IMR-90 (cell line): ENCODE measurements around the gene DCN. TPM values are rescaled to one million over a fixed set of nuclear protein-coding genes. Genes with fewer than 3 reads are reported as not detected.

Experiments
- ATAC-seq: fragments of 200-7000 bp; cut with Tn5 transposase; 2 replicates; pipeline ENCODE4 v1.9.1; 2020; ENCODE audit warnings: low read depth, mild to moderate bottlenecking, moderate library complexity
- BruUV-seq: library from RNA; stranded (reverse); fragments of 400-500 nt; replicated peaks from 2 replicates; lab custom pipeline; 2021; lab: Mats Ljungman, UMichigan
- CTCF ChIA-PET: fragments of 300-600 bp; formaldehyde crosslinking; extraction: SDS; loops from one replicate; lab custom pipeline; 2021; ENCODE audit warnings: antibody characterized with exemption; lab: Yijun Ruan, JAX
- POLR2A ChIA-PET: fragments of 300-600 bp; sonication (Branson Sonifier 250); formaldehyde crosslinking; loops from one replicate; lab custom pipeline; 2022; ENCODE audit warnings: antibody characterized with exemption; ENCODE audit not compliant: unreplicated experiment; lab: Charles Lee
- DNase-seq: peaks from one replicate; pipeline ENCODE4 v3.0.0; 2013
- H2AFZ ChIP-seq: replicated peaks from 2 replicates; pipeline ENCODE3; 2013; ENCODE audit warnings: low read length, mild to moderate bottlenecking; ENCODE audit not compliant: poor library complexity
- H2AK5ac ChIP-seq: 2 replicates; pipeline ENCODE4 v1.6.1; 2013; ENCODE audit warnings: low read depth, low read length, inconsistent platforms
- H2AK9ac ChIP-seq: replicated peaks from 2 replicates; pipeline ENCODE3; 2013; ENCODE audit warnings: mild to moderate bottlenecking, low read depth, low read length, moderate library complexity; ENCODE audit not compliant: poor library complexity
- H2BK120ac ChIP-seq: 2 replicates; pipeline ENCODE4 v1.6.1; 2013; ENCODE audit warnings: low read depth, low read length, inconsistent platforms
- H2BK15ac ChIP-seq: 3 replicates; pipeline ENCODE4 v1.6.1; 2013; ENCODE audit warnings: low read depth, low read length, inconsistent platforms
- H2BK20ac ChIP-seq: 2 replicates; pipeline ENCODE4 v1.6.1; 2013; ENCODE audit warnings: low read depth, mild to moderate bottlenecking, inconsistent platforms, low read length, moderate library complexity
- H2BK5ac ChIP-seq: 2 replicates; pipeline ENCODE4 v1.6.1; 2013; ENCODE audit warnings: mild to moderate bottlenecking, low read depth, low read length, inconsistent platforms; ENCODE audit not compliant: poor library complexity, severe bottlenecking
- H3K14ac ChIP-seq: replicated peaks from 2 replicates; pipeline ENCODE4 v1.6.1; 2013; ENCODE audit warnings: low read depth, low read length, inconsistent platforms
- H3K18ac ChIP-seq: 2 replicates; pipeline ENCODE4 v1.6.1; 2013; ENCODE audit warnings: low read depth, low read length, control low read depth
- H3K23ac ChIP-seq: 2 replicates; pipeline ENCODE4 v1.6.1; 2013; ENCODE audit warnings: low read depth, low read length, inconsistent platforms
- H3K27ac ChIP-seq: 2 replicates; pipeline ENCODE4 v1.5.1; 2013; ENCODE audit warnings: mild to moderate bottlenecking, control low read depth, low read length; ENCODE audit not compliant: insufficient read depth
- H3K27me3 ChIP-seq: 2 replicates; pipeline ENCODE4 v1.6.1; 2013; ENCODE audit warnings: low read length; ENCODE audit not compliant: control insufficient read depth, insufficient read depth
- H3K36me3 ChIP-seq: 2 replicates; pipeline ENCODE4 v1.6.1; 2013; ENCODE audit warnings: low read length, mixed read lengths; ENCODE audit not compliant: control insufficient read depth, insufficient read depth
- H3K4ac ChIP-seq: 2 replicates; pipeline ENCODE4 v1.6.1; 2013; ENCODE audit warnings: low read depth, low read length, inconsistent platforms
- H3K4me1 ChIP-seq: 2 replicates; pipeline ENCODE4 v1.6.1; 2013; ENCODE audit warnings: low read length, mixed read lengths; ENCODE audit not compliant: control insufficient read depth, insufficient read depth
- H3K4me2 ChIP-seq: 2 replicates; pipeline ENCODE4 v1.6.1; 2013; ENCODE audit warnings: low read depth, mild to moderate bottlenecking, control low read depth, low read length, moderate library complexity
- H3K4me3 ChIP-seq: 2 replicates; pipeline ENCODE4 v1.5.1; 2013; ENCODE audit warnings: low read depth, mild to moderate bottlenecking, control low read depth, low read length, moderate library complexity; ENCODE audit not compliant: insufficient read depth
- H3K56ac ChIP-seq: 2 replicates; pipeline ENCODE4 v1.6.1; 2013; ENCODE audit warnings: low read length, inconsistent platforms; ENCODE audit not compliant: insufficient read depth; ENCODE audit errors: extremely low read depth
- H3K79me1 ChIP-seq, 2 experiments: 2 replicates each; pipeline ENCODE4 v1.6.1; 2013; ENCODE audit warnings: low read length in 2 of 2, inconsistent platforms in 1 of 2, low read depth in 1 of 2
- H3K9ac ChIP-seq: 2 replicates; pipeline ENCODE4 v1.6.1; 2013; ENCODE audit warnings: low read depth, low read length, control low read depth
- H3K9me1 ChIP-seq: 2 replicates; pipeline ENCODE4 v1.6.1; 2013; ENCODE audit warnings: low read length, inconsistent platforms; ENCODE audit not compliant: insufficient read depth
- H3K9me3 ChIP-seq: 2 replicates; pipeline ENCODE4 v1.6.1; 2013; ENCODE audit warnings: low read length; ENCODE audit not compliant: control insufficient read depth, insufficient read depth
- H4K20me1 ChIP-seq: 2 replicates; pipeline ENCODE4 v1.6.1; 2013; ENCODE audit warnings: low read length, inconsistent platforms; ENCODE audit not compliant: insufficient read depth
- H4K5ac ChIP-seq: 2 replicates; pipeline ENCODE4 v1.6.1; 2013; ENCODE audit warnings: mild to moderate bottlenecking, low read depth, low read length, control low read depth
- H4K8ac ChIP-seq, 2 experiments: 2 replicates each; pipeline ENCODE4 v1.6.1; 2013; ENCODE audit warnings: low read depth in 2 of 2, low read length in 2 of 2, control low read depth in 1 of 2, inconsistent platforms in 1 of 2
- H4K91ac ChIP-seq: 2 replicates; pipeline ENCODE4 v1.6.1; 2013; ENCODE audit warnings: low read depth, low read length, inconsistent platforms; ENCODE audit not compliant: insufficient read depth
- BHLHE40 ChIP-seq: fragments of 150-350 bp; IDR thresholded peaks from 2 replicates; pipeline ENCODE4 v1.6.1; 2016; ENCODE audit warnings: mild to moderate bottlenecking, low read depth, low read length
- CEBPB ChIP-seq: IDR thresholded peaks from 2 replicates; pipeline ENCODE4 v1.6.1; 2012; ENCODE audit warnings: low read depth, low read length, improper control_type of control experiment
- CHD1 ChIP-seq: IDR thresholded peaks from 2 replicates; pipeline ENCODE4 v1.6.1; 2012; ENCODE audit warnings: low read depth, low read length, improper control_type of control experiment
- FOS ChIP-seq: fragments of 150-350 bp; IDR thresholded peaks from 2 replicates; pipeline ENCODE4 v1.6.1; 2016; ENCODE audit warnings: low read depth, low read length
- MAFK ChIP-seq: IDR thresholded peaks from 2 replicates; pipeline ENCODE4 v1.6.1; 2012; ENCODE audit warnings: low read depth, low read length, improper control_type of control experiment
- MAZ ChIP-seq: IDR thresholded peaks from 2 replicates; pipeline ENCODE4 v1.6.1; 2012; ENCODE audit warnings: low read depth, mild to moderate bottlenecking, low read length, improper control_type of control experiment, moderate library complexity, borderline replicate concordance
- MXI1 ChIP-seq: IDR thresholded peaks from 2 replicates; pipeline ENCODE4 v1.6.1; 2012; ENCODE audit warnings: low read depth, mild to moderate bottlenecking, low read length, moderate library complexity, borderline replicate concordance
- NFE2L2 ChIP-seq: fragments of 150-350 bp; IDR thresholded peaks from 2 replicates; pipeline ENCODE4 v1.6.1; 2016; ENCODE audit warnings: low read depth, mild to moderate bottlenecking, low read length
- POLR2A ChIP-seq: IDR thresholded peaks from 2 replicates; pipeline ENCODE4 v1.6.1; 2012; ENCODE audit warnings: mild to moderate bottlenecking, low read depth, low read length
- RAD21 ChIP-seq: IDR thresholded peaks from 2 replicates; pipeline ENCODE4 v1.6.1; 2012; ENCODE audit warnings: low read length, improper control_type of control experiment
- RCOR1 ChIP-seq: IDR thresholded peaks from 2 replicates; pipeline ENCODE4 v1.6.1; 2012; ENCODE audit warnings: mild to moderate bottlenecking, low read length, improper control_type of control experiment; ENCODE audit not compliant: insufficient replicate concordance
- RFX5 ChIP-seq: IDR thresholded peaks from 2 replicates; pipeline ENCODE4 v1.8.0; 2012; ENCODE audit warnings: low read depth, mild to moderate bottlenecking, low read length, moderate library complexity
- SMC3 ChIP-seq: fragments of 150-350 bp; IDR thresholded peaks from 2 replicates; pipeline ENCODE4 v1.6.1; 2016; ENCODE audit warnings: low read depth, mild to moderate bottlenecking, antibody characterized with exemption, low read length, moderate library complexity
- dilution Hi-C: fragments of 300-500 bp; cut with HindIII; formaldehyde crosslinking; loops from one replicate; pipeline ENCODE4 v1.14.3; 2018; ENCODE audit warnings: low sequenced_read_pairs; ENCODE audit not compliant: unreplicated experiment
- in situ Hi-C: fragments of 300-500 bp; cut with MboI; formaldehyde crosslinking; loops from 3 replicates; pipeline ENCODE4 v1.14.3; 2019; ENCODE audit warnings: low sequenced_read_pairs, inconsistent platforms, mixed read lengths
- intact Hi-C: fragments of 100-400 bp; cut with micrococcal nuclease; formaldehyde crosslinking; loops from 2 replicates; pipeline ENCODE4 v1.10.0; 2022
- polyA plus RNA-seq, 3 experiments: library from polyadenylated mRNA; depleted of rRNA; stranded (reverse); fragments of >200 nt; gene quantifications; 2 replicates each; pipeline ENCODE4 v1.2.3, GENCODE V29; 2012; ENCODE audit warnings: low replicate concordance in 1 of 3
- total RNA-seq: library from RNA; depleted of rRNA; stranded (reverse); fragments of >200 nt; gene quantifications from 2 replicates; pipeline ENCODE4 v1.2.3, GENCODE V29; 2012
- TF ChIP-seq, protein P1 (sequence below): fragments of 150-350 bp; IDR thresholded peaks from 2 replicates; pipeline ENCODE4 v1.6.1; 2016; ENCODE audit warnings: low read depth, mild to moderate bottlenecking, low read length, moderate library complexity, borderline replicate concordance
- TF ChIP-seq, protein P2 (sequence below): fragments of 150-350 bp; IDR thresholded peaks from 2 replicates; pipeline ENCODE4 v1.6.1; 2017; ENCODE audit warnings: mild to moderate bottlenecking, antibody characterized with exemption, low read length, low read depth
- TF ChIP-seq, protein P3 (sequence below): conservative IDR thresholded peaks from 2 replicates; pipeline ENCODE4 v1.5.1; 2012; ENCODE audit warnings: mild to moderate bottlenecking, low read depth, low read length, improper control_type of control experiment

DCN gene
- total and polyA plus RNA-seq, 2 of the 4 experiments (the other 2 are of a cell fraction) = 241 to 965 TPM

DNA sequence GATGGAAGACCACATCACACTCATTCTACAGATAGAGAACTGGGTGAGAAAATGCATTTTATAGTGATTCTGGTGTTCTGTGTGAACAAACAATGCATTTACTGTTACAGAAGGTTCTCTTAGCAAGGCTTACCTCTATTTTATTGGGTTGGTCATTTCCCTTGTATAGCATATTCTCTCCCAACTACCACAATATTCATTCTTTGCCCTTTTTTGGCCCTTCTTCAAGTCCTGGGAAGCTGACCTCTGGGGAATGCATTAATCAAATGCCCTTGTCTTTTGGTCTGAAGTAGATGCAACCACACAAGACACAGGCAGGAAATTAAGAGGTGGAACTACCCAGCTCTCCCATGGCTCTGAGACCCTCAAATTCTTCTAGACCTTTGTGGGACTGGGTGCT lies 19.5 kb downstream of the DCN start:
- intact Hi-C loops = no loop called here
- no peak overlapping the region for H4K91ac ChIP-seq
- no TSS peak for BruUV-seq
- dilution Hi-C loops = no loop called here
- no peak overlapping the region for H2BK120ac ChIP-seq
- H3K14ac ChIP-seq = peak overlapping the region; percentile 37; the same call in 1 of the 2 replicates
- no peak overlapping the region for H3K4ac ChIP-seq
- H2BK20ac ChIP-seq = no peak overlapping the region
- H3K4me2 ChIP-seq = no peak overlapping the region
- no peaks in the 10 kb centered on the region for H3K27me3 ChIP-seq
- no peak overlapping the region for H3K4me3 ChIP-seq
- H3K36me3 ChIP-seq = peaks cover 56% of the 10 kb centered on the region
- ATAC-seq (no peak), DNase-seq (no peak)
- H4K5ac ChIP-seq = no peak overlapping the region
- H3K9me3 ChIP-seq = peaks cover 4% of the 10 kb centered on the region
- H3K9me1 ChIP-seq = 0 out of 2 replicates have a peak, but pooled peaks cover 3% of the 10 kb centered on the region
- TF ChIP-seq BHLHE40 = no peak
- TF ChIP-seq RFX5 = no peak
- no peak for TF ChIP-seq FOS
- no peak for TF ChIP-seq NFE2L2
- no peak for TF ChIP-seq CEBPB
- TF ChIP-seq, protein P1, sequence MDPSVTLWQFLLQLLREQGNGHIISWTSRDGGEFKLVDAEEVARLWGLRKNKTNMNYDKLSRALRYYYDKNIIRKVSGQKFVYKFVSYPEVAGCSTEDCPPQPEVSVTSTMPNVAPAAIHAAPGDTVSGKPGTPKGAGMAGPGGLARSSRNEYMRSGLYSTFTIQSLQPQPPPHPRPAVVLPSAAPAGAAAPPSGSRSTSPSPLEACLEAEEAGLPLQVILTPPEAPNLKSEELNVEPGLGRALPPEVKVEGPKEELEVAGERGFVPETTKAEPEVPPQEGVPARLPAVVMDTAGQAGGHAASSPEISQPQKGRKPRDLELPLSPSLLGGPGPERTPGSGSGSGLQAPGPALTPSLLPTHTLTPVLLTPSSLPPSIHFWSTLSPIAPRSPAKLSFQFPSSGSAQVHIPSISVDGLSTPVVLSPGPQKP = no peak
- TF ChIP-seq, protein P2, sequence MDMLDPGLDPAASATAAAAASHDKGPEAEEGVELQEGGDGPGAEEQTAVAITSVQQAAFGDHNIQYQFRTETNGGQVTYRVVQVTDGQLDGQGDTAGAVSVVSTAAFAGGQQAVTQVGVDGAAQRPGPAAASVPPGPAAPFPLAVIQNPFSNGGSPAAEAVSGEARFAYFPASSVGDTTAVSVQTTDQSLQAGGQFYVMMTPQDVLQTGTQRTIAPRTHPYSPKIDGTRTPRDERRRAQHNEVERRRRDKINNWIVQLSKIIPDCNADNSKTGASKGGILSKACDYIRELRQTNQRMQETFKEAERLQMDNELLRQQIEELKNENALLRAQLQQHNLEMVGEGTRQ = no peak
- TF ChIP-seq CHD1 = no peak
- no peak for TF ChIP-seq POLR2A
- TF ChIP-seq MAZ = no peak
- no peak for TF ChIP-seq RCOR1
- no peak for TF ChIP-seq SMC3
- TF ChIP-seq, protein P3, sequence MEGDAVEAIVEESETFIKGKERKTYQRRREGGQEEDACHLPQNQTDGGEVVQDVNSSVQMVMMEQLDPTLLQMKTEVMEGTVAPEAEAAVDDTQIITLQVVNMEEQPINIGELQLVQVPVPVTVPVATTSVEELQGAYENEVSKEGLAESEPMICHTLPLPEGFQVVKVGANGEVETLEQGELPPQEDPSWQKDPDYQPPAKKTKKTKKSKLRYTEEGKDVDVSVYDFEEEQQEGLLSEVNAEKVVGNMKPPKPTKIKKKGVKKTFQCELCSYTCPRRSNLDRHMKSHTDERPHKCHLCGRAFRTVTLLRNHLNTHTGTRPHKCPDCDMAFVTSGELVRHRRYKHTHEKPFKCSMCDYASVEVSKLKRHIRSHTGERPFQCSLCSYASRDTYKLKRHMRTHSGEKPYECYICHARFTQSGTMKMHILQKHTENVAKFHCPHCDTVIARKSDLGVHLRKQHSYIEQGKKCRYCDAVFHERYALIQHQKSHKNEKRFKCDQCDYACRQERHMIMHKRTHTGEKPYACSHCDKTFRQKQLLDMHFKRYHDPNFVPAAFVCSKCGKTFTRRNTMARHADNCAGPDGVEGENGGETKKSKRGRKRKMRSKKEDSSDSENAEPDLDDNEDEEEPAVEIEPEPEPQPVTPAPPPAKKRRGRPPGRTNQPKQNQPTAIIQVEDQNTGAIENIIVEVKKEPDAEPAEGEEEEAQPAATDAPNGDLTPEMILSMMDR = no peak
- no peak for TF ChIP-seq MXI1
- TF ChIP-seq RAD21 = no peak
- no peak for TF ChIP-seq MAFK
- no peak overlapping the region for H2AFZ ChIP-seq
- no peak overlapping the region for H3K56ac ChIP-seq
- H2AK9ac ChIP-seq = no peak overlapping the region
- H3K18ac ChIP-seq = no peak overlapping the region
- H3K79me1 ChIP-seq = peaks cover 3 to 25% of the 10 kb centered on the region in 2 experiments; a peak in 3 of 4 replicates
- no peak overlapping the region for H4K8ac ChIP-seq
- H2BK5ac ChIP-seq = no peak overlapping the region
- no peak overlapping the region for H2BK15ac ChIP-seq
- no peak overlapping the region for H3K9ac ChIP-seq
- ChIA-PET CTCF (no interaction called here), POLR2A (no interaction called here)
- in situ Hi-C loops = no loop called here
- H3K23ac ChIP-seq = no peak overlapping the region; the same call in 1 of the 2 replicates
- H2AK5ac ChIP-seq = no peak overlapping the region
- H3K4me1 ChIP-seq = no peaks in the 10 kb centered on the region
- H4K20me1 ChIP-seq = no peaks in the 10 kb centered on the region; the same call in 1 of the 2 replicates
- no peak overlapping the region for H3K27ac ChIP-seq
